Rectal smooth muscle tissue (tissue), 1 donor: Measurements from ENCODE around the gene CHAC2.
"Not testable (repeated sequence)": the region's sequence is repeated elsewhere in the genome, so short reads cannot be mapped to it uniquely, and the experiment has no call there.

ENCODE experiments used
- H3K27ac ChIP-seq: one replicate; pipeline ENCODE4 v1.7.0; 2013; ENCODE audit warnings: low read depth, low read length, inconsistent platforms
- H3K27me3 ChIP-seq: one replicate; pipeline ENCODE4 v1.7.0; 2013; ENCODE audit warnings: low read length; ENCODE audit not compliant: control insufficient read depth, insufficient read depth
- H3K36me3 ChIP-seq: one replicate; pipeline ENCODE4 v1.7.0; 2013; ENCODE audit warnings: low read length; ENCODE audit not compliant: control insufficient read depth, insufficient read depth
- H3K4me1 ChIP-seq: one replicate; pipeline ENCODE4 v1.7.0; 2013; ENCODE audit warnings: low read length; ENCODE audit not compliant: control insufficient read depth, insufficient read depth
- H3K4me3 ChIP-seq: one replicate; pipeline ENCODE4 v1.7.0; 2013; ENCODE audit warnings: low read length
- H3K9ac ChIP-seq: one replicate; pipeline ENCODE4 v1.7.0; 2013; ENCODE audit warnings: low read length

Gene CHAC2

GRCh38 chr2:53819634-53820033 lies 52.0 kb downstream of the CHAC2 start:
- Histone ChIP-seq H3K27me3 (no peaks in the 10 kb centered on the region), H3K4me3 (no peak overlapping the region), H3K27ac (no peak overlapping the region), H3K36me3 (peaks cover 9% of the 10 kb centered on the region), H3K9ac (no peak overlapping the region), H3K4me1 (no peaks in the 10 kb centered on the region)

GRCh38 chr2:53820048-53820447 lies 52.4 kb downstream of the CHAC2 start:
- Histone ChIP-seq H3K4me1 (no peaks in the 10 kb centered on the region), H3K4me3 (no peak overlapping the region), H3K36me3 (peaks cover 9% of the 10 kb centered on the region), H3K9ac (no peak overlapping the region), H3K27me3 (no peaks in the 10 kb centered on the region), H3K27ac (no peak overlapping the region)

- no peaks in the 10 kb centered on the region for H3K4me1 ChIP-seq
- H3K36me3 ChIP-seq = peaks cover 9% of the 10 kb centered on the region
- H3K27ac ChIP-seq = no peak overlapping the region
- no peaks in the 10 kb centered on the region for H3K27me3 ChIP-seq
- H3K4me3 ChIP-seq = no peak overlapping the region
- H3K9ac ChIP-seq = no peak overlapping the region
These were observed 53.1 kb downstream of the CHAC2 start for GRCh38 chr2:53820711-53821110.

GRCh38 chr2:53821810-53822209 lies 54.2 kb downstream of the CHAC2 start:
- Histone ChIP-seq H3K27ac (no peak overlapping the region), H3K27me3 (no peaks in the 10 kb centered on the region), H3K4me3 (no peak overlapping the region), H3K4me1 (no peaks in the 10 kb centered on the region), H3K9ac (no peak overlapping the region), H3K36me3 (peaks cover 9% of the 10 kb centered on the region)

GRCh38 chr2:53823639-53824038 lies 56.0 kb downstream of the CHAC2 start:
- H3K27ac ChIP-seq, H3K4me1 ChIP-seq, H3K9ac ChIP-seq, H3K4me3 ChIP-seq, H3K27me3 ChIP-seq, H3K36me3 ChIP-seq: not testable (repeated sequence)
